ENCODE data around the gene CREBZF.
"Not testable (repeated sequence)": the region's sequence is repeated elsewhere in the genome, so short reads cannot be mapped to it uniquely, and the experiment has no call there.

The CREBZF gene

DNA sequence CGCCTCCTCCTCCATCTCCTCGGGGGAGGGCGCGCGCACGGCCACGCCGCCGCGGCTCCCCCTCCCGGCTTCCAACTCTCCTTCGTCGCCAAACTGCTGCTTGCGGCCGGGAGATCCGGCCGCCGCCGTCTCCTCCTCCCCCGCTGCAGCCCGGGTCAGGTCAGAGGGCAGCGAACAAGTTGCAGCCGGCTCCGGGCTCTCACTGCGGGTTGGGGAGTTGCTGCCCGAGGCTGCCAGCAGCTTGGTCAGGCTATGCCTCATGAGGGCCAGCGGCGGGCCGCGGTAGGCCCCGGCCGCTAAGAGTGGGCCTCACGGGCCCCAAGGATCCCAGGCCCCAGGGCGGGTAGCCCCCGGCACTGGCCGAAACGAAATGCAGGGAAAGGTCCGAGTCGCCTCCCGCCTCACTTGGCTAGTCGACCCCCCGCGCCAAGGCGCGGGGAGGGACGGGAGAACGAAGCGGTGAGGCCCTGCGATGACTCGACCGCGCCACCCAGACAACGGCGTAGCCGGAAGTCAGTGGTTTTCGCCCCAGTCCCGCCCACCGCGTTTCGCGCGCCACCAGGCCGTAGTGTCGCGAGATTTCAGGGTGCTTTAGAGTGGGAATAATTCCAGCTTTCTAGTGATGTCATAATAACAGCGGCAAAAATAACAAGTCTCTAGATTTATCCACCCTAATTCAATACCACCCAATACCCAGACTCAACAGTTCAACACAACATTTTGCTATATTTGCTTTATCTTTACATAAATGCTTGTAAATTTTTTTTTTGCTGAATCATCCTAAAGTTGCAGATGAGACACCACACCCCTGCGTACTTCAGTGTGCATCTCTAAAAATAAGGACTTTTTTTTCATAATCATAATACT lies at the start of gene CREBZF:
CREBZF (minus strand) TSS at position 515 of the 867 bp plus-strand sequence; CDS start at position 261, 254 bp downstream.
- peak; percentile 77 for DNase-seq

DNA sequence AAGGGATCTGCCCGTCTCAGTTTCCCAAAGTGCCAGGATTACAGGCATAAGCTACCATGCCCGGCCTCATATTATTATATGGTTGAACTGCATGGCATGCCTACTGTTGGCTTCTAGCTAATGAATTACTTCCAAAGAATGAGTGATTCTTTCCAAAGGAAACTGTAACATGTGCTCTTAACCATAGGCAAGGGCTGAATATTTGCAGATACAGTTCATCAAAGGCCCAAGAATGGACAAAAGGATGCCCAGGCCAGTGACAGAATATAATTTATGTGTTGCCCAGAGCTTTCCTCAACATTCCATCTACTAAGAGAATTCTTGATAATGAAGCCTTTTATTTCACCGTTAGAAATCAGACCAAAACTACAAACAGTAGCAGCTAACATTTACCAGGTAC lies 48.0 kb upstream of the CREBZF start:
- DNase-seq, result no peak

DNA sequence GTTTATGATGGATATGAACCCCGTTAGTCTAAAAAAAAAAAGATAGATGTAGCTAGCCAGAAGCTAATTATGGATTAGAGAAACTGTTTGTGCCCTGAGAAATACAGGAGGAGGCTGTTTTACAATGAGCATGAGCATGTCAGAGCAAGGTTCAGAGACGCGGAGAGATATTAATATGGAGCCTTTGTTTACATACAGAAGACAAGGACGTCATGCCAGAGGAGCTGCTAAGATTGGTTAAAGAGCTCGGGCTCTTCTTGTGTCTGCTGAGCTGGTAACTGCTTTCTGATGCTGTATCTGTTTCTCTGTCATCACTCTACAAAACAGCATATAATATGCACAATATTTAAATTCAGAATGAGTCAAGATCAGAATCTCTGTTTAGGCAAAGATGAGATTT lies 46.0 kb upstream of the CREBZF start:
- no peak for DNase-seq

- DNase-seq, result no peak
These were observed 45.2 kb upstream of the CREBZF start for GRCh38 chr11:85709941-85710702.

- no peak for DNase-seq
These were observed 40.9 kb upstream of the CREBZF start for GRCh38 chr11:85705800-85706199.

GRCh38 chr11:85704967-85705366 lies 40.0 kb upstream of the CREBZF start:
- DNase-seq, result no peak

GRCh38 chr11:85699957-85700741 lies 35.2 kb upstream of the CREBZF start:
- no peak for DNase-seq

GRCh38 chr11:85698195-85698594 lies 33.3 kb upstream of the CREBZF start:
- DNase-seq, result no peak

DNA sequence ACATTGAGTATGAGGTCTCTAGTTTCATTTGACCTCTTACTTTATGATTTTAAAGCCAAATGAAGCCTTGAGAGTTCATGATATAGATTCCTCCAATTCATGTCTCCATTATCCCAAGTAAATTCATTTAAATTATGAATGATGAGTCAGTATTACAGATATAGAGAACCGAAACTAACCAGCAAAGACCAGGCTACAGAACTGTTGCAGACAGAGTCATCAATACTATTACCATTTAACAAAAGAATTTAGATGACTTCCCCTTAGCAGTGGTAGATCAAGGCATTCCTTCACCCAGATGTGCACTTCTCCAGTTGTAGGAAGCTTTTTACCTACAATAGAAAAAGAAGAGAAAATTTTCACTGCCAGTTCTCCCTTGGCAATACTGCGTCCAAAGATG lies 32.8 kb upstream of the CREBZF start:
- no peak for DNase-seq

- no peak for DNase-seq
These were observed 30.6 kb upstream of the CREBZF start for GRCh38 chr11:85695546-85695945.

DNA sequence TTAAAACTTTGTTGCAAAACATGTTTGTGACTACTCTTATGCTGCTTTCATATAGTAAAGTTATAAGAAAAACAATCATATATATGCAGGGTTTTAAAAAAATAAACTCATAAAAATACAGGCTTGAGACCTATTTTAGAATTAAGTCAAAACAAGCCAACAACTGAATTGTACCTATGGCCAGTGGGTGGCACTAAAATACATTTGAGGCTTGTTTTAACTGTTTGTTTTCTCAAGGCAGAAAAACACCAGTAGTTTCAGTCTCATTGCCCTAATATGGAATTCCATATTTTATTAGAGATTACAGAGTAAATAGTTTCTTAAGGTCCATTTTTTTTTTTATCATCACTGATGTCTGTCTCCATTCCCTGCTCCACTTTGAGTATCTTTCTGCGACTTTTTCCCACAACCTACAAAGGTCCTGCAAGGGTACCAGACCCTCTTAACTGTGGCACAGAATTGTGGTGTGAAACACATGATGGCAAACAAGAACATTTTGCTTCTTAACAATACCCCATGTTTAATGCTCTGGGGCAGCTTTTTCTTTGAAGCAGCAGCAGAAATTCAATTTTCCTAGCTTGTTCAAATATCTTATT lies 29.6 kb upstream of the CREBZF start:
- DNase-seq, result no peak

- DNase-seq, result no peak
These were observed 21.0 kb upstream of the CREBZF start, which contains the start of gene CCDC89 for GRCh38 chr11:85685820-85686459. Gene CCDC89 (minus strand): TSS chr11:85686195. CDS start chr11:85686130, 65 bp downstream.

- no peak for DNase-seq
These were observed 20.3 kb upstream of the CREBZF start for GRCh38 chr11:85685125-85685819.

- DNase-seq, result no peak
These were observed 17.7 kb upstream of the CREBZF start for GRCh38 chr11:85682330-85683305.

- no peak for DNase-seq
These were observed 16.0 kb upstream of the CREBZF start for GRCh38 chr11:85680897-85681296.

- DNase-seq, result no peak
These were observed 14.6 kb upstream of the CREBZF start for GRCh38 chr11:85679576-85679975.

- DNase-seq, result no peak
These were observed 8.5 kb upstream of the CREBZF start for GRCh38 chr11:85673393-85673792.

- no peak for DNase-seq
These were observed 7.4 kb upstream of the CREBZF start for GRCh38 chr11:85672105-85672902.

- DNase-seq, result not testable (repeated sequence)
These were observed 6.2 kb upstream of the CREBZF start for GRCh38 chr11:85670949-85671663.
